Activated CD4-positive, alpha-beta T cell treated with anti-CD3 and anti-CD28 coated beads for 4 hours (primary cell): ENCODE results near the gene FAAH2.
"Not testable (repeated sequence)": the region's sequence is repeated elsewhere in the genome, so short reads cannot be mapped to it uniquely, and the experiment has no call there.

Source experiments
- DNase-seq, 2 donors: peaks; one replicate each; pipeline ENCODE4 v3.0.0-alpha.2; 2020

Gene FAAH2

DNA sequence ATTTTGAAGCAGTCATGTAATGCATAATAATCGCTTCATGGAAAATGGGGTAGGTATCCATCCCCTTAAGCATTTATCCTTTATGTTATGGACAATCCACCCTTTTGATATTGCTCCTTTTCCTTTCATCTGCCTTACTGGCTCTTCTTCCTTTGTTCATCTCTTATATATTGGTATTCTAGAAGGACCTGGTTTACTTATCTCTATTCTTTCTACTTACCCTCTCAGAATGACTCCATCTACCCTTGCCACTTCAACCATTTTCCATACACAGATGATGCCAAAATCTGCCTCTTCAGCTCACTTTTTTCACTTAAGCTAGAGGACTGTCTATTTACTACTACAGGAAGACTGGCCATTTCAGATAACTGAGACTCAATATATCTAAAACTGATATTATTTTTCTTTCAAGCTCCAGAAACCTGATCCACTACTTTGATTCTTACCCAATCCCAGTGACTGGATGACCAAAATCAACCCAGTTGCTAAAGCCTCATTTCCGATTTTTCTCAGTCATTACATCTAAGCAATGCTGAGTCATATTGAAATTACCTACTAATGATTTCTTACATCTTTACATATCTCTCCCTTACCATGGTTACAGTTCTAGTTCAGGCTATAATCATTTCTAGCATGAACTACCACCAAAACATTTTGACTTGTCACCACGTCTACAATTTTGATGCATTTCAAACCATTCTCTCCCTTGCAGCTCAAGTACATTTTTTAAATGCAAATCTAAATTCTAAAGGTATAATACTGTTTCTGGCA is 93.7 kb downstream of the FAAH2 start:
- DNase-seq, result no peak

DNA sequence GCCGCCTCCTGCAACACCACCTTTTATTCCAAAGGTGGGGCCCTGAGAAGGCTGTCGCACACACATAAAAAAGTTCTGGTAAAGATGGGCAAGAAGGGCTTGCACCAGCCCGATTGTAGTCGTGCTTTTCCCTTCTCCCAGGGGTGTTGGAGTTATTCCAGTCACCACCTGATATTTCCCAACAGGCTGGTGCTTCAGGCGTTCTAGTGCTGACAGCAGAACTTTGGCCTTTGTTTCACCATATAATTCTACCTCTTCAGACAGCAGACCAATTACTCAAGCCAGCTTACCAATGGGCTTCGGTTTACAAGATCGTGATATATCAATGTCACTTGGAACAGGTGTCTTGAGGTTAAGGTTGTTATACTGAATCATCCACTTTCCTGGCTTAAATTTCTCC is 107.7 kb downstream of the FAAH2 start:
- not testable (repeated sequence) for DNase-seq

DNA sequence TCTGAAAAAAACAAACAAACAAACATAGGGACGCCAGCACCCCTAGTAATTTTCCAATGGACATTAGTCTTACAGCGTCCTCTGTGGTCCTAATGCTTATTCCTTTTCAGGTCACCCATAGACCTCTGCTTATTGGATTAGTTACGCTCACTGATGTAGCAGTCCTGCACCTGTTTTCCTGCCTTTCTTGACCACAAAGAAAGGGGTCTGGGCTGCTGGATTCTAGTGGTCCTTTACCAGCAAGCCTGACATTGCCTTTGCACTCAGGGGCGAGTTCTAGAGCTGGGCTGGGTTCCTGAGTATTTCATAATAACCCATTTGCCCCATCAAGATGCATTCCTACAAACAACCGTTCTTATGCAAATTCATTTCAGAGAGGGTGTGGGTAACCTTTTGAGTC is 116.7 kb downstream of the FAAH2 start:
- DNase-seq, result not testable (repeated sequence)

DNA sequence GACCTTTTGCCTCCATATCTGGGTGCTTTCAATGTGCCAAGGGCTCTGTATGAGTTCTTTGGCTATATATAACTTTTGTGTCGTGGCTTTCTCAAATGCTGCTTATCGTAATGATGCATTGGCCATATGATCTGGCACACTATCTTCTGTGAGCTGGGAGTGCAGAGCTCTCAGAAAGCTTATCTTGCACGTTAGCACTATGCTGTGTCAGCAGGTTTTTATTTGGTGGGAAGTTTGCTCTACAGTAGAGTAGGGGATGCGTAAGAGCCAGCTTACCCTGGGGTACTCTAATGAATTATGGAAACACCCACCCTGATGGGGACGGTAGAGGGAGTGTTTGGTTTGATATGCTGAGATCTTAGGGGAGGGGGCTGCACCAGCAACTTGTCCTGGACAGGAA is 119.6 kb downstream of the FAAH2 start:
- DNase-seq, result no peak

DNA sequence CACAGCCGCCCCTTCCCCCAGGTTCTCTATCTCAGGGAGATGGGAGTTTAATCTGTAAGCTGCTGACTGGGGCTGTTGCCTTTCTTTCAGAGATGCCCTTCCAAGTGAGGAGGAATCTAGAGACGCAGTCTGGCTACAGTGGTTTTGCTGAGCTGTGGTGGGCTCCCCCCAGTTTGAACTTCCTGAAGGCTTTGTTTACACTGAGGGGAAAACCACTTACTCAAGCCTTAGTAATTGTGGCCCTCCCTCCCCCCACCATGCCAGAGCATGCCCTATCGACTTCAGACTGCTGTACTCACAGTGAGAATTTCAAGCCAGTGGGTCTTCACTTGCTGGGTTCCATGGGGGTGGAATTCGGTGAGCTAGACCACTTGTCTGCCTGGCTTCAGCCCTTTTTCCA is 131.3 kb downstream of the FAAH2 start:
- no peak for DNase-seq

DNA sequence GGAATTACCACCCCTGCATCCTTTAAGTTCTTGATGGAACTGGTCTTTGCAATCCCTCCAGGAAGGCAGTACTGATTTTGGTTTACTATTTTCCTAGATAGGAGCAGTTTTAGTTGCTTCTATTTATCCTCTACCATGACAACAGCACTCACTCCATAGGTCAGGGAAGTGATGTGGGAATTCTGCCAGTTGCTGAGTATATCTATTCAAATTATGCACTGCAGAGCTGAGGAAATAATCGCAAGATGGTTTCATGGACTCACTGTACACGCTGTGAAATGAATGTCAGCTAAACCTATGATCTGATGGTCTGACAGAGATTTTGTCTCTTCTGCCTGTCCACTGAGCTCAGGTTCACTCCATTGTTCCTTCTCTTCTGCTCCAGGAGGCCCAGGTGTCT is 135.8 kb downstream of the FAAH2 start:
- no peak for DNase-seq

DNA sequence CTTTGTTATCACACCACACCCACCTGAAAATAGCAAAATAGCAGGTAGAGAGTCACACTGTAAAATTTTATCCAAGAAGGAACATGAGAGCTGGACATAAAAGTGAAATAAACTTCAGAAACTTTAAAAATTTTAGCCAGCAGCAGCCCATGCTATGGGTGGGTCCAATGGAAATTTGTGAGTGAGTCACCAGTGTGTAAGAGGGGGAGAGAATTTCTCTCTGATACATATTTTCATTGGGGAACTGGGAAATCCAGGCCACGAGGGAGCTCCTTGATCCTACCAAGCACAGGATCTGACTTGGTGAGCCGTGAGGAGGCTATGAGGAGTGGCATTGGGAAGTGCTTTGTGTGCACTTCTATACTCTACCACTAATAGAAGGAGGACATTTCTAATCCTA is 136.3 kb downstream of the FAAH2 start:
- DNase-seq, result no peak

DNA sequence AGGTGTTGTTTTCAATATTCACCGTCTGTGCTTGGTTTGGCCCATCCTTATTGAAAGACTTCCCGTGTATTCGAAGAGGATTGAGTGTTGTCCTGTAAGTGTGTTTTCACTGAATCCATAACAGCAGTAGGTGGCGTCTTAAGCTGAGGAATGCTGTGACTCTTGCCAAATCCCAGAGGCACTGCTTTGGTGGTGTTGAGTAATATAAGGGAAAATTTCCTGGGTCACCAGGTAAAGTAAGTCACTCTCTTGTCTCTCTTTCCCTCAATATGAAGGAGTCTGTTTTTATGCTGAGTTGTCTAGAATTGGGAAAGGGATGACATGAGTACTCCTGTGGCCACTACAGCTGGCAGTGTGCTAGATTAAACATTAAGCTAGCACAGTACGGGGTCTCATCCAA is 158.6 kb downstream of the FAAH2 start:
- no peak for DNase-seq

DNA sequence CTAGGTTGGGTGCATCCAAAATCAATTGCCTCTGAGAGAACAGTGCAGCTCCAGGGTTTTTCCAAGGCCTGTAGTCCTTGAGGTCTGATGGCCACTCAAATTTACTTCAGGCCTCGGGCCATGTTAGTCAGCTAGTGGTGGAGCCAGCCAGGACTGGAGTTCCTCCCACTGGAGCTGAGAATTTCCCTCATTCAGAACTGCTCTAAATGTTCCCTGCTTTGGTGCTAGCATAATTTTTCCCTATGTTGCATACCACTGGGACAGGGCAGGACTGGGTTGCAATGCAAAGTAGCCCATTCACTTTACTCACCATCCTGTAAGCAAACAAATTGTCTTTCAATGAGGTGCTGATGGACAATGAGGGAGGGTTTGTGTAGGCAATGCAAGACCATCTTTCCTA is 159.3 kb downstream of the FAAH2 start:
- no peak for DNase-seq

DNA sequence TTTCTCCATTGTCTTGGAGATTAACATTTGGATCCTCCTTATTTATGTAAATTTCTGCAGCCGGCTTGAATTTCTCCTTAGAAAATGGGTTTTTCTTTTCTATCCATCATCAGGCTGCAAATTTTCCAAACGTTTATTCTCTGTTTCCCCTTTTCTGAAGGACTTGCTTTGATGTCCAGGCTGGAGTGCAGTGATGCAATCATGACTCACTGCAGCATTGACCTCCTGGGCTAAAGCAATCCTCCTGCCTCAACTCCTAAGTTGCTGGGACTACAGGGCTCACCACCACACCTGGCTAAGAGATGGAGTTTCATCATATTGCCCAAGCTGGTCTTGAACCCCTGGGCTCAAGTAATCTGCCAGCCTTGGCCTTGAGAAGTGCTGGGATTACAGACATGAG is 161.3 kb downstream of the FAAH2 start:
- no peak for DNase-seq

DNA sequence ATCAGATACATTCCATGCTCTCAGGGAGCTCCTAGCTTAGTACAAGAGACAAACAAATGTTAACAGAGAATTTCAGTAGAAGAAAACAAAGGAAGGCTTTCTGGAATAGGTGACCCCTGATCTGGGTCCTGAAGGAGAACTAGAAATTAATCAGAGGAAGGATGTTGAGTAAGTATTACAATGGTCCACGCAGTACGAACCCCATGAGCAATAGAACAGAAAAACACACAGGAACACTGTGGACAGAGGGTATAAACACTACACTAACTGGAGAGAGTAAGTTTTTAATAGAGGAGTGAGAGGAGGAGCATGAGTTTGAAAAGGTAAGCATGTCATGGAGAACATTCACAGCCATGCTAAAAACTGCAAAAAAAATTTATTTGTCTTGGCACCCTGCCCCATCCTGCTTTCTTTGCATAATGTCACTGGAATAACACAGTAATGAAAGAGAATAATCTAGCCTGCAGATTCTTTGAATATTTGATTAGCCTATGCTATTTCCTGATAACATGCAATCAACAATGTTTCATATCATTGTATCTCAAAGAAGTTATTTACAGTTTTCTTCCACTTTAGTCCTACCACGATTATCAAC is 165.0 kb downstream of the FAAH2 start:
- no peak for DNase-seq

DNA sequence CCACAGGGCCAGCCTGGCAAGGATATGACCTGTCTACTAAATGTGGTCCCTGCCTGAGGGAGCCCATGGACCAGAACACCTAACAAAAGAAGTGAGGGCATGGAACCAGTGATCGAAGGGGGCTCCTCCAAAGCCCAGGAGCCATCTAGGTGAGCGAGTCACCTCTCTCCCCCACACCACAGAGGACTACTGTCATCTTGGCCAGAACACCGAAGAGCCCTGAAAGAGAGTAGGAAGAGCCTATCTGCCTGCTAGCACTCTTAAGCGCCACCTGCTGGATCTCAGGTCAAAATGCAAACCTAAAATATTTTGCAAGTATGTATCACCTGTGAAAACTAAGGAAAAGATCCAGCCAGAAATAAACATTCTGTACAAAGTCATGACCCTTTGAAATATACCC is 167.4 kb downstream of the FAAH2 start:
- peak; percentile 2 to 19 for DNase-seq

DNA sequence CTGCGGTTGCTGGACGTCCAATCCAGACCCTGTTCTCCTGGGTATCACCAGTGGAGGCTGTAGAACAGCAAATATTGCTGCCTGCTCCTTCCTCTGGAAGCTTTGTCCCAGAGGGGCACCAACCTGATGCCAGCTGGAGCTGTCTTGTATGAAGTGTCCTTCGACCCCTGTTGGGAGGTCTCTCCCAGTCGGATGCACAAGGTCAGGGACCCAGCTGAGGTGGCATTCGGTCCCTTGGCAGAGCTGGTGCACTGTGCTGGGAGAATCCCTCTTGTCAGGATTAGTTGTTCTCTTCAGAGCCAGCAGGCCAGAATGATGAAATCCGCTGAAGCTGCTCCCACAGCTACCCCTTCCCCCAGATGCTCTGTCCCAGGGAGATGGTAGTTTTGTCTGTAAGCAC is 195.0 kb downstream of the FAAH2 start:
- DNase-seq, result no peak

DNA sequence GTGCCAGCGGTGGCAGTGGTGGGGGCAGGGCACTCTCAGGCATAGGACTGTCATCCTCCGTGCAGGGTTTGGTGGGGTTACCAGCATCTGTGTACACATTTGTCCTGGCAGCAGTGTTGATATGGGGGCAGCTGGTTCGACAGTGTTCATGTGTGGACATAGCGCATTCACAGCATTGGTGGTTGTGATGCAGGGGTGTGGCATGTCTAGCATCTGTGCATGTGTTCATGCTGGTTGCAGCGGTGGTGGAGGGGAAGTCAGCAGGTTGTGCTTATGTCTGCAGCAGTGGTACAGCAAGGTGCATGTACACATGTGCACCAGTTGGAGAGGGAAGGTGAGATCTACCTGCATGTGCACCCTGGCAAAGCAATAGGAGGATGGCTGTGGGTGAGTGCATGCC is 230.0 kb downstream of the FAAH2 start:
- DNase-seq, result no peak

DNA sequence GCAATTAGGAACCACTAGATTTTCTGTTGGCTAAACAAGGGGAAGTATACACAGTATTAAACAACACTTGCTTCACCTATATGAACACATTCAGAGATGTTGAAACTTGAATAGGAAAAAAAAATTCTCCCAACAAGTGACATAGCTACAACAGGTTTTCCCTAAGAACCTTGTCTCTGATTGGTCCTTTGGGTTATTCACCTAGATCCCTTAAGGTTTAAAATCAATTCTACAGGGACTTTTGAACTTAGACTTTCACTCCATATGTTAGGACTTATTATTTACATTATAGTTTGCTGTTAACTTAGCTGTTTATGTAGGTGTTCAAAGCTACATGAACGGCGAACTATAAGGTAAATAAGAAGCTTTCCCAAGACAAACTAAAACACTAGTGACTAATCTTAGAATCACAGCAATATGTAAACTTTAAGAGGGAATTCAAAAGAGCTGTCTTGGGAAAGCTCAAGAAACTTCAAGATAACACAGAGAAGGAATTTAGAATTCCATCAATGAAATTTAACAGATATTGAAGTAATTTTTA is 233.1 kb downstream of the FAAH2 start:
- no peak for DNase-seq

DNA sequence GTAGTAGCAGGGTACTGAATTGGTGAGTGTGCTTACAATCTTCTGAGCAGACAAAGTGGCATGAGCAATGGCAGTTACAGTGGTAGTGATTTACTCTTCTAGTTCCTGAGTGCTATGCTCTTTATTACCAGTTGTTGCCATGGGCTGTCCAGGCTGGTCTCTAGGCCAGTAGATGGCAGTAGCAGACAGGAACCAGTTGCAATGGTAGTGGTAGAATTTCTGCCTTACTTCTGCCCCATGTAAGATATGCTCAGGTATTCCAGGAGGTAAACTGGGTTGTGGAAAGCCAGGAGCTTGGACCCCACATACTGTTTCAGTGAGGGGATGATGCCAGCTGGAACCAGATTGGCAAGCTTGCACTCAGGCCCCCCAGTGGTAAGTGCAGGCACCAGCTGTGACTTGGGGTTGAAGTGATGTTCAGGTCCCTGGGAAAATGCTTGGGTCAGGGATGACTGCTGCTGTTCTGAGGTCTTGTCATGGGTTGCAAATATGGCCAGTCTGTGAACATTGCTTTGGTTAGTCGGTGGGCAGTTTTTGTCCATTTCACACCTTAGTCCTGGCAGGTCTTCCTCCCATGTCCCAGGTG is 242.3 kb downstream of the FAAH2 start:
- peak; percentile 1 to 14 for DNase-seq
